HCT116 (cell line): ENCODE data around the gene CHSY1. TPM values are rescaled to one million over a fixed set of nuclear protein-coding genes. Genes with fewer than 3 reads are reported as not detected.

Experiments
- ATAC-seq: fragments of 200-7000 bp; cut with Tn5 transposase; 2 replicates; pipeline ENCODE4 v1.9.1; 2020; ENCODE audit warnings: mild to moderate bottlenecking, moderate library complexity
- BruUV-seq: library from RNA; stranded (reverse); fragments of 400-500 nt; replicated peaks from 2 replicates; lab custom pipeline; 2021; lab: Mats Ljungman, UMichigan
- CTCF ChIA-PET: fragments of 300-600 bp; sonication (Branson Sonifier 250); formaldehyde crosslinking; loops from one replicate; lab custom pipeline; 2021; ENCODE audit warnings: antibody characterized with exemption; lab: Charles Lee
- POLR2A ChIA-PET: fragments of 300-600, 350-600 bp; sonication (Branson Sonifier 250); formaldehyde crosslinking; loops from one replicate; lab custom pipeline; 2021; ENCODE audit warnings: antibody characterized with exemption; lab: Charles Lee
- RAD21 ChIA-PET, 2 experiments: fragments of 300-600 bp; sonication (Branson Sonifier 250); formaldehyde crosslinking; loops; one replicate each; lab custom pipeline; 2023; ENCODE audit warnings: low total read pairs in 2 of 2; ENCODE audit not compliant: uncharacterized antibody in 2 of 2, unreplicated experiment in 2 of 2, low non-redundant PET in 1 of 2; lab: Charles Lee
- DNase-seq: peaks from one replicate; pipeline ENCODE4 v3.0.0-alpha.2; 2010; ENCODE audit warnings: low read depth, low spot score
- H2AFZ ChIP-seq: fragments of 200-600 bp; shearing (Covaris generic), sonication (generic); 2 replicates; pipeline ENCODE4 v1.6.1; 2017; ENCODE audit warnings: low read depth, mixed run types, mixed read lengths, antibody characterized with exemption, low read length; ENCODE audit not compliant: poor library complexity, severe bottlenecking
- H3K27ac ChIP-seq: 2 replicates; pipeline ENCODE4 v1.5.1; 2012; ENCODE audit warnings: low read depth, low read length
- H3K27me3 ChIP-seq: fragments of 200-600 bp; sonication (generic); 2 replicates; pipeline ENCODE4 v1.6.1; 2016; ENCODE audit warnings: mixed run types, low read length, mixed read lengths; ENCODE audit not compliant: insufficient read depth
- H3K36me3 ChIP-seq, 2 experiments: fragments of 200-500 bp in 1 of 2; fragments of 200-600 bp in 1 of 2; sonication (Bioruptor generic) in 1 of 2; sonication (generic) in 1 of 2; 2 replicates each; pipeline versions ENCODE4 v1.5.1 to v1.6.1; 2014 to 2016; ENCODE audit warnings: low read length in 2 of 2, inconsistent platforms in 1 of 2, mixed read lengths in 1 of 2, mixed run types in 1 of 2; ENCODE audit not compliant: insufficient read depth in 2 of 2, control insufficient read depth in 1 of 2
- H3K4me1 ChIP-seq, 2 experiments: fragments of 200-600 bp in 1 of 2; sonication (generic) in 1 of 2; 2 replicates each; pipeline versions ENCODE4 v1.5.1 to v1.6.1; 2012 to 2017; ENCODE audit warnings: low read length in 2 of 2, inconsistent platforms in 1 of 2, mild to moderate bottlenecking in 1 of 2, mixed read lengths in 1 of 2, mixed run types in 1 of 2, moderate library complexity in 1 of 2; ENCODE audit not compliant: insufficient read depth in 2 of 2, control insufficient read depth in 1 of 2
- H3K4me2 ChIP-seq: fragments of 200-600 bp; sonication (generic); 2 replicates; pipeline ENCODE4 v1.6.1; 2017; ENCODE audit warnings: mixed run types, low read length, mixed read lengths
- H3K4me3 ChIP-seq, 2 experiments: fragments of 200-600 bp in 1 of 2; sonication (generic) in 1 of 2; replicated peaks in 1 of 2; 2 replicates each; pipeline ENCODE4 v1.5.1; 2011 to 2016; ENCODE audit warnings: low read length in 2 of 2, control low read depth in 1 of 2, low read depth in 1 of 2, mild to moderate bottlenecking in 1 of 2, mixed read lengths in 1 of 2, mixed run types in 1 of 2
- H3K79me2 ChIP-seq: fragments of 200-600 bp; sonication (generic); 2 replicates; pipeline ENCODE4 v1.6.1; 2017; ENCODE audit warnings: mild to moderate bottlenecking, mixed run types, low read length, moderate library complexity, mixed read lengths; ENCODE audit not compliant: insufficient read depth
- H3K9ac ChIP-seq: fragments of 200-600 bp; sonication (generic); 2 replicates; pipeline ENCODE4 v1.6.1; 2016; ENCODE audit warnings: low read length, mixed read lengths
- H3K9me2 ChIP-seq: fragments of 200-600 bp; sonication (generic), shearing (Covaris generic); 2 replicates; pipeline ENCODE4 v1.6.1; 2017; ENCODE audit warnings: mixed run types, mild to moderate bottlenecking, moderate library complexity; ENCODE audit not compliant: insufficient read depth
- H3K9me3 ChIP-seq, 2 experiments: fragments of 200-500 bp in 1 of 2; fragments of 200-600 bp in 1 of 2; sonication (Bioruptor generic) in 1 of 2; sonication (generic) in 1 of 2; 2 replicates each; pipeline ENCODE4 v1.6.1; 2014 to 2017; ENCODE audit warnings: low read length in 2 of 2, mixed read lengths in 2 of 2, inconsistent platforms in 1 of 2, low read depth in 1 of 2, mild to moderate bottlenecking in 1 of 2, mixed run types in 1 of 2, moderate library complexity in 1 of 2; ENCODE audit not compliant: control insufficient read depth in 1 of 2, insufficient read depth in 1 of 2
- H4K20me1 ChIP-seq: fragments of 200-600 bp; sonication (generic), shearing (Covaris generic); 2 replicates; pipeline ENCODE4 v1.6.1; 2017; ENCODE audit warnings: mixed run types, mild to moderate bottlenecking, moderate library complexity; ENCODE audit not compliant: insufficient read depth
- ATF3 ChIP-seq: IDR thresholded peaks from 2 replicates; pipeline ENCODE4 v1.6.1; 2012
- CEBPB ChIP-seq: IDR thresholded peaks from 2 replicates; pipeline ENCODE4 v1.6.1; 2012; ENCODE audit warnings: low read depth
- EGR1 ChIP-seq: IDR thresholded peaks from 2 replicates; pipeline ENCODE4 v1.6.1; 2012; ENCODE audit warnings: low read depth
- ELF1 ChIP-seq: IDR thresholded peaks from 2 replicates; pipeline ENCODE4 v1.6.1; 2012; ENCODE audit warnings: low read depth, borderline replicate concordance
- EZH2 ChIP-seq: fragments of 200-600 bp; sonication (generic); IDR thresholded peaks from 2 replicates; pipeline ENCODE4 v1.6.1; 2017; ENCODE audit warnings: antibody characterized with exemption, mixed run types
- EZH2phosphoT487 ChIP-seq: fragments of 200-600 bp; IDR thresholded peaks from 2 replicates; pipeline ENCODE4 v1.6.1; 2018; ENCODE audit warnings: antibody characterized with exemption, borderline replicate concordance
- FOSL1 ChIP-seq: IDR thresholded peaks from 2 replicates; pipeline ENCODE4 v1.6.1; 2012; ENCODE audit warnings: low read depth
- POLR2A ChIP-seq: IDR thresholded peaks from 2 replicates; pipeline ENCODE4 v1.7.0; 2011; ENCODE audit warnings: borderline replicate concordance; ENCODE audit not compliant: insufficient read depth, insufficient read length; ENCODE audit errors: extremely low read depth
- REST ChIP-seq: IDR thresholded peaks from 2 replicates; pipeline ENCODE4 v1.6.1; 2012; ENCODE audit warnings: low read depth
- SIN3A ChIP-seq: IDR thresholded peaks from 2 replicates; pipeline ENCODE4 v1.6.1; 2012; ENCODE audit warnings: low read depth
- SP1 ChIP-seq: IDR thresholded peaks from 2 replicates; pipeline ENCODE4 v1.6.1; 2012; ENCODE audit warnings: low read depth
- SRF ChIP-seq: IDR thresholded peaks from 2 replicates; pipeline ENCODE4 v1.6.1; 2012; ENCODE audit warnings: low read depth
- TCF7L2 ChIP-seq: IDR thresholded peaks from 2 replicates; pipeline ENCODE4 v1.7.0; 2011; ENCODE audit warnings: borderline replicate concordance, inconsistent platforms; ENCODE audit not compliant: insufficient read depth, insufficient read length; ENCODE audit errors: extremely low read depth
- YY1 ChIP-seq: IDR thresholded peaks from 2 replicates; pipeline ENCODE4 v1.6.1; 2011; ENCODE audit warnings: low read length, low read depth, moderate library complexity, mild to moderate bottlenecking; ENCODE audit not compliant: insufficient replicate concordance; ENCODE audit errors: extremely low read depth
- ZBTB33 ChIP-seq: IDR thresholded peaks from 2 replicates; pipeline ENCODE4 v1.6.1; 2011; ENCODE audit warnings: mild to moderate bottlenecking, low read length, moderate library complexity; ENCODE audit not compliant: insufficient replicate concordance; ENCODE audit errors: extremely low read depth
- ZFX ChIP-seq: fragments of 450-650 bp; IDR thresholded peaks from 2 replicates; pipeline ENCODE4 v1.6.1; 2017
- intact Hi-C: fragments of 100-400 bp; cut with micrococcal nuclease; formaldehyde crosslinking; loops from 2 replicates; pipeline ENCODE4 v1.10.0; 2022
- total RNA-seq: library from RNA; stranded (reverse); gene quantifications from one replicate; pipeline ENCODE4 v1.2.1, GENCODE V29; 2021; ENCODE audit not compliant: unreplicated experiment

Gene CHSY1
- total RNA-seq, 1 experiment from 2014 or later, result 25.4 TPM

GRCh38 chr15:101143321-101143720 lies 108.5 kb downstream of the CHSY1 start:
- no peaks in the 10 kb centered on the region for H3K9me2 ChIP-seq
- TF ChIP-seq EZH2phosphoT487 (no peak), ATF3 (no peak), SP1 (no peak), FOSL1 (no peak)
- H3K4me1 ChIP-seq, result no peaks in the 10 kb centered on the region
- H2AFZ ChIP-seq, result no peak overlapping the region
- no peaks in the 10 kb centered on the region for H3K9me3 ChIP-seq
- H3K27me3 ChIP-seq, result no peaks in the 10 kb centered on the region
- no peaks in the 10 kb centered on the region for H4K20me1 ChIP-seq
- no peak overlapping the region for H3K27ac ChIP-seq
- RAD21 ChIA-PET, result no interaction called here
- H3K36me3 ChIP-seq, result no peaks in the 10 kb centered on the region
- no peak overlapping the region for H3K9ac ChIP-seq
- H3K4me2 ChIP-seq, result no peak overlapping the region
- no TSS peak for BruUV-seq
- POLR2A ChIA-PET, result no interaction called here
- no peak for DNase-seq
- no peaks in the 10 kb centered on the region for H3K79me2 ChIP-seq
- CTCF ChIA-PET, result interaction anchor here (1.1 kb wide), 1 partner anchor 55 kb away, joined by 3 read pairs; no protein-coding TSS in a partner anchor
- no peak overlapping the region for H3K4me3 ChIP-seq
- intact Hi-C loops, result no loop called here
- ATAC-seq, result no peak

GRCh38 chr15:101142711-101143110 lies 109.1 kb downstream of the CHSY1 start:
- no peak overlapping the region for H3K27ac ChIP-seq
- no peaks in the 10 kb centered on the region for H3K9me3 ChIP-seq
- ChIA-PET POLR2A (no interaction called here), RAD21 (no interaction called here), CTCF (no interaction called here)
- H3K4me1 ChIP-seq, result no peaks in the 10 kb centered on the region
- no TSS peak for BruUV-seq
- no peaks in the 10 kb centered on the region for H3K9me2 ChIP-seq
- no peak overlapping the region for H2AFZ ChIP-seq
- no peaks in the 10 kb centered on the region for H3K36me3 ChIP-seq
- H3K79me2 ChIP-seq, result no peaks in the 10 kb centered on the region
- DNase-seq, result no peak
- no peak overlapping the region for H3K9ac ChIP-seq
- TF ChIP-seq SIN3A (no peak), CEBPB (no peak), ZFX (no peak), YY1 (no peak), REST (no peak), ZBTB33 (no peak), ELF1 (no peak), TCF7L2 (no peak), SP1 (no peak), ATF3 (no peak), EGR1 (no peak), POLR2A (no peak), EZH2phosphoT487 (no peak), EZH2 (no peak), SRF (no peak)
- H4K20me1 ChIP-seq, result no peaks in the 10 kb centered on the region
- intact Hi-C loops, result no loop called here
- ATAC-seq, result no peak
- H3K4me3 ChIP-seq, result no peak overlapping the region
- no peak overlapping the region for H3K4me2 ChIP-seq
- no peaks in the 10 kb centered on the region for H3K27me3 ChIP-seq
